ENCODE results near the gene TBX19. TPM values are rescaled to one million over a fixed set of nuclear protein-coding genes. Genes with fewer than 3 reads are reported as not detected.

The TBX19 gene
- total and polyA plus RNA-seq, 7 donors: 0.12 to 0.56 (median 0.27) TPM

- Histone ChIP-seq H3K36me3 (ENCODE audit: insufficient read depth in 1 of 2, low read depth in 1 of 2) (no peaks in the 10 kb centered on the region), H3K9me3 (no peaks in the 10 kb centered on the region), H3K4me3 (no peak overlapping the region), H3K4me1 (no peaks in the 10 kb centered on the region), H3K27ac (no peak overlapping the region), H3K27me3 (ENCODE audit: insufficient read depth in 3 of 3, low read length in 2 of 3) (no peaks in the 10 kb centered on the region)
- DNase-seq (no peak), ATAC-seq (no peak)
- TF ChIP-seq, protein P1, sequence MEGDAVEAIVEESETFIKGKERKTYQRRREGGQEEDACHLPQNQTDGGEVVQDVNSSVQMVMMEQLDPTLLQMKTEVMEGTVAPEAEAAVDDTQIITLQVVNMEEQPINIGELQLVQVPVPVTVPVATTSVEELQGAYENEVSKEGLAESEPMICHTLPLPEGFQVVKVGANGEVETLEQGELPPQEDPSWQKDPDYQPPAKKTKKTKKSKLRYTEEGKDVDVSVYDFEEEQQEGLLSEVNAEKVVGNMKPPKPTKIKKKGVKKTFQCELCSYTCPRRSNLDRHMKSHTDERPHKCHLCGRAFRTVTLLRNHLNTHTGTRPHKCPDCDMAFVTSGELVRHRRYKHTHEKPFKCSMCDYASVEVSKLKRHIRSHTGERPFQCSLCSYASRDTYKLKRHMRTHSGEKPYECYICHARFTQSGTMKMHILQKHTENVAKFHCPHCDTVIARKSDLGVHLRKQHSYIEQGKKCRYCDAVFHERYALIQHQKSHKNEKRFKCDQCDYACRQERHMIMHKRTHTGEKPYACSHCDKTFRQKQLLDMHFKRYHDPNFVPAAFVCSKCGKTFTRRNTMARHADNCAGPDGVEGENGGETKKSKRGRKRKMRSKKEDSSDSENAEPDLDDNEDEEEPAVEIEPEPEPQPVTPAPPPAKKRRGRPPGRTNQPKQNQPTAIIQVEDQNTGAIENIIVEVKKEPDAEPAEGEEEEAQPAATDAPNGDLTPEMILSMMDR (IDR thresholded peaks at IDR 0.05): no peak
- intact Hi-C loops (cut with DNase I): no loop called here
- WGBS, 3 donors: 76% methylated on average over 7 of the region's 7 CpGs
Observed at GRCh38 chr1:168360151-168361021, 79.7 kb downstream of the TBX19 start.

DNA sequence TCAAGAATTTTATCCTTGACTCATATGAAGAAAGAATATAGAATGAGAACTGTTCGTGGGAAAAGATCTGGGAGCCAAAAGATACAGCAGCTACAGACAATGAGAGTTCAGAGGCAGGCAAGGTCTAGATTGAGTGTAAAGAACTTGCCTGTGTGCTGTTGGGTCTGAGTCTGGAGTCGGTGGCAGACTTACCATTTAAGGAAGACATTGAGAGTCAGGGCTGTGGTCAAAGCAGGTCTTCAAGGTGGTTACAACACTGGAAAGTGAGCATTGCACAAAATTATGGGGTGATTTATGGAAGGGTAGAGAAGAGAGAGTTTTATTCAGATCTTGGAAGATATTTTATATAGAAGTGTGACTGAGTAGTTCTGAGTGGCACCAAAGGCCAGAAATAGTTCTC, 80.6 kb downstream of the TBX19 start:
- H3K36me3 ChIP-seq (ENCODE audit: insufficient read depth in 1 of 2, low read depth in 1 of 2): no peaks in the 10 kb centered on the region
- intact Hi-C loops (cut with DNase I): no loop called here
- DNase-seq (no peak), ATAC-seq (no peak)
- H3K27ac ChIP-seq: no peak overlapping the region
- WGBS, 3 donors: 77 to 84% (median 80%) methylated on average over 2 of the region's 2 CpGs
- TF ChIP-seq, protein P1 (IDR thresholded peaks at IDR 0.05): no peak
- no peaks in the 10 kb centered on the region for H3K27me3 ChIP-seq (ENCODE audit: insufficient read depth in 3 of 3, low read length in 2 of 3)
- H3K4me3 ChIP-seq: no peak overlapping the region
- H3K4me1 ChIP-seq: no peaks in the 10 kb centered on the region
- no peaks in the 10 kb centered on the region for H3K9me3 ChIP-seq

DNA sequence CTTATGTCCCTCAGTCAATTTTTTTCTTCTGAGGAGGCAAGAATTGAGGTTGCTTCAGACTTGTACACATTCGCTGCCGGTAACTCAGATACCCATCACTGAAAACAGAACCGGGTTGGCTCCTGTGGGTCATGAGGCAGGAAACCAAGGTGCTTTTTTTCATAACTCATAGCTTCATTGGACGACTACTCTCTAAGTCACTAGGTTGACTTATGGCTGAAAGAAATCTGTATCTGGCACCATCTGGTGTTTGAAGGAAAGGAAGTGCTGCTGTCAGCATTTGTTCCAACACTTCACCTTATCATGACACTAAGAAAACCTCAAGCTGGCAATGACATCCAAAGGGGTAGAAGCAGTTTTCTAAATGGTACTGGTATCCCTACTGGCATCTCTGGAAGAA, 82.3 kb downstream of the TBX19 start:
- H3K27me3 ChIP-seq (ENCODE audit: insufficient read depth in 3 of 3, low read length in 2 of 3): no peaks in the 10 kb centered on the region
- H3K4me3 ChIP-seq: no peak overlapping the region
- no peaks in the 10 kb centered on the region for H3K36me3 ChIP-seq (ENCODE audit: insufficient read depth in 1 of 2, low read depth in 1 of 2)
- WGBS, 3 donors: 77 to 86% (median 82%) methylated on average over 4 of the region's 4 CpGs
- H3K4me1 ChIP-seq: no peaks in the 10 kb centered on the region
- intact Hi-C loops (cut with DNase I): no loop called here
- no peaks in the 10 kb centered on the region for H3K9me3 ChIP-seq
- TF ChIP-seq, protein P1 (IDR thresholded peaks at IDR 0.05): no peak
- H3K27ac ChIP-seq: no peak overlapping the region
- ATAC-seq (no peak), DNase-seq (no peak)

Other genes starting within 250 kb of the TBX19 start
- gene GPR161, start 143.9 kb upstream of the TBX19 start, total RNA-seq: 1 to 10 TPM in 3 of 4 donors, under 1 TPM in 1; 0.67 to 2.6 (median 1.4) TPM
- gene GPR161, start 143.9 kb upstream of the TBX19 start, polyA plus RNA-seq: under 1 TPM; 0.38 to 0.67 (median 0.46) TPM
- 10 to 100 TPM; 27.1 to 34.7 (median 31.2) TPM for gene TIPRL, start 101.9 kb upstream of the TBX19 start, total RNA-seq
- 10 to 100 TPM; 15.3 to 32.8 (median 30.7) TPM for gene TIPRL, start 101.9 kb upstream of the TBX19 start, polyA plus RNA-seq
- 10 to 100 TPM; 12.7 to 15.5 (median 15.0) TPM for gene SFT2D2, start 54.9 kb upstream of the TBX19 start, total RNA-seq
- 1 to 10 TPM; 2.0 to 5.0 (median 2.9) TPM for gene SFT2D2, start 54.9 kb upstream of the TBX19 start, polyA plus RNA-seq

Data from psoas muscle (tissue), 8 donors.